Memory B cell (primary cell): ENCODE results near the gene LAMA2.

Experiments used
- ATAC-seq: fragments of 150-1000 bp; cut with Tn5 transposase; 2 replicates; pipeline ENCODE4 v1.10.0; 2021; ENCODE audit warnings: low read depth, mild to moderate bottlenecking, moderate library complexity
- DNase-seq, 2 donors: peaks; one replicate each; pipeline ENCODE4 v3.0.0; 2022; ENCODE audit warnings: low spot score in 2 of 2
- H3K27ac Mint-ChIP-seq: one replicate; pipeline ENCODE4 v1.8.0; 2022; ENCODE audit warnings: mild to moderate bottlenecking, moderate library complexity, mixed read lengths
- H3K27me3 Mint-ChIP-seq: one replicate; pipeline ENCODE4 v1.8.0; 2022; ENCODE audit warnings: mixed read lengths
- H3K36me3 Mint-ChIP-seq: one replicate; pipeline ENCODE4 v1.8.0; 2022; ENCODE audit warnings: mild to moderate bottlenecking, mixed read lengths
- H3K4me1 Mint-ChIP-seq: one replicate; pipeline ENCODE4 v1.8.0; 2022; ENCODE audit warnings: mixed read lengths
- H3K4me3 Mint-ChIP-seq: one replicate; pipeline ENCODE4 v1.8.0; 2022; ENCODE audit warnings: mild to moderate bottlenecking, moderate library complexity, mixed read lengths
- H3K9me3 Mint-ChIP-seq: one replicate; pipeline ENCODE4 v1.8.0; 2022; ENCODE audit warnings: mixed read lengths

Gene LAMA2

DNA sequence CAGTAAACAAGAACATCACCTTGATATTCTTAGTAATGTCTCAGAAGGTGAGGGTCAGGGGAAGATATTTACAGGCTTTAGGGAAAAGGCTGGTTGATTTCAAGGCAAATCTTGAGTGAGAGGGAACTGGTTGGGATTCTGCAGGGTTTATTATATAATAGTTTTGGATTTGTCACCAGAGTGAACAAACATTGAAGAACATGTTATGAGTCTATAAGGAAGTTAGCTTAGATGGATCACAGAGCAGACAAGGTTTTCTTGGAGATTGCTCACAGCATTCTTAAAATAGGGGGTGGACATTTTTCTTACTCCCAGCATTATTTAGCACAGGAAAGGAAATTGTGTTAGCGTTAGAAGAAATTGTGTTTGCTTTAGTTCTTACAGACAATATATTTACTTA, 324.9 kb downstream of the LAMA2 start:
- H3K4me1 Mint-ChIP-seq: no peaks in the 10 kb centered on the region
- H3K36me3 Mint-ChIP-seq: no peaks in the 10 kb centered on the region
- no peaks in the 10 kb centered on the region for H3K9me3 Mint-ChIP-seq
- ATAC-seq: no peak
- H3K4me3 Mint-ChIP-seq: no peak overlapping the region
- H3K27ac Mint-ChIP-seq: no peak overlapping the region
- no peaks in the 10 kb centered on the region for H3K27me3 Mint-ChIP-seq
- DNase-seq: no peak

DNA sequence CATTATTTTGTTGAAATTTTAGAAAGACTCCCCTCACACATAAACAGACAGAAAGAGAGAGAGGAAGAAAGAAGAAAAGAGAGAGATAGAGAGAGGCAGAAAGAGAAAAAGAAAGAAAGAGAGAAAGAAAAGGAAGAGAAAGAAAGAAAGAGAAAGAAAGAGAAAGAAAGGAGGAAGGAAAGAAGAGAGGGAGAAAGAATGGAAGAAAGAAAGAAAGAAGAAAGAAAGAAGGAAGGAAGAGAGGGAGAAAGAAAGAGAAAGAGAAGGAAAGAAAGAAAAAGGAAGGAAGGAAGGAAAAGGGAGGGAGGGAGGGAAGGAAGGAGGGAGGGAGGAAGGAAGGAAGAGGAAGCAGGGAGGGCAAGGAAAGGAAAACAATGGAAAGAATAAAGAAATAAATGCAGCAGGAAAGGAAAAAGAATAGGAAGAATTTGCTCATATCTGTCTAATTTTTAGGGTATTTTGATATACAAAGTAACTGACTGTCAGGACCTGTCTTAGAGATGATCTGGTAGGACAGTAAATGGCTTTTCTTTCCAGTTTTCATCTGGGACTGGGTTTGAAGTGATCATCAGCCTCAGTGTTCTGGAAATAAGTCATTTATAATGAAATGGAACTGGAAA, 325.6 kb downstream of the LAMA2 start:
- Mint-ChIP-seq H3K4me1 (no peaks in the 10 kb centered on the region), H3K27ac (no peak overlapping the region)
- no peak for ATAC-seq

DNA sequence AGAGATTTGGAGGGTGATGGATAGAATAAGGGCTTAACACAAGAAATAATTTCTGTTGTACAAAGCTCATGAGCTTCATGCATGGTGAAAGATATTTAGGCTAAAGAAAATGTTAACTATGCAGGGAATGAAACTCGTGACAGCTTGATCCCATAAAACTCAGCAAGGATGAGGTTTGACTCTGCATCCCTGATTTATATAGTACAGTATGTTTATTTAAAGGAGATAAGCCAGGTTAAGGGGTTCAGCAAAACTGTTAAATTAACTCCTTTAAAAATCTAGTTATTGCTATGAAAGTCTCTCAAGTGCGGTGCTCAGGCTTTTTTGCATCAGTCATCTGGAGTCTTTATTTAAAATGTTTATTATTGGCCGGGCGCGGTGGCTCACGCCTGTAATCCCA, 326.4 kb downstream of the LAMA2 start:
- DNase-seq: no peak
- H3K4me1 Mint-ChIP-seq: no peaks in the 10 kb centered on the region
- H3K4me3 Mint-ChIP-seq: no peak overlapping the region
- no peaks in the 10 kb centered on the region for H3K27me3 Mint-ChIP-seq
- ATAC-seq: no peak
- H3K9me3 Mint-ChIP-seq: no peaks in the 10 kb centered on the region
- H3K27ac Mint-ChIP-seq: no peak overlapping the region
- H3K36me3 Mint-ChIP-seq: no peaks in the 10 kb centered on the region

More for the DNA sequence above, 325.6 kb downstream of the LAMA2 start:
- no peaks in the 10 kb centered on the region for H3K36me3 Mint-ChIP-seq
- no peaks in the 10 kb centered on the region for H3K27me3 Mint-ChIP-seq
- DNase-seq: no peak
- no peak overlapping the region for H3K4me3 Mint-ChIP-seq
- no peaks in the 10 kb centered on the region for H3K9me3 Mint-ChIP-seq

DNA sequence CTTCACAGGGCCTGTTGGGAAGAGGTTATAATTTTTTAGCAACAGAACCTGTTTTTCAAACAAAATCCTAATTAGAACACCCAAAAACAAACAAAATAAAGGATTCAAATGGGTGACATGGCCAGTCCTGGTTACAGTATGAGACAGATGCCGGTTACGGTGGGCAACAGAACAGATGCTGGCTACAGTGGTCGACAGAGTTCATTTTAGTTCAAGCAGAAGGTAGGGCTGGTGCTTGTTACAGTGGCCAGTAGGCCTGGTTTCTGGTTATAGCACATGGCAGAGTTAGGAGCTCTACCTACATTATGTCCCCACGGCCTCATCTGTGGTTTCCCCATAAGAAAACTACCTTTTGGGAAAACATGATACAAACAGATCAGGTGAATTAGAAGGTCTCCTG, 327.7 kb downstream of the LAMA2 start:
- no peaks in the 10 kb centered on the region for H3K36me3 Mint-ChIP-seq
- DNase-seq (no peak), ATAC-seq (no peak)
- no peaks in the 10 kb centered on the region for H3K9me3 Mint-ChIP-seq
- H3K4me1 Mint-ChIP-seq: no peaks in the 10 kb centered on the region
- H3K4me3 Mint-ChIP-seq: no peak overlapping the region
- H3K27ac Mint-ChIP-seq: no peak overlapping the region
- no peaks in the 10 kb centered on the region for H3K27me3 Mint-ChIP-seq

DNA sequence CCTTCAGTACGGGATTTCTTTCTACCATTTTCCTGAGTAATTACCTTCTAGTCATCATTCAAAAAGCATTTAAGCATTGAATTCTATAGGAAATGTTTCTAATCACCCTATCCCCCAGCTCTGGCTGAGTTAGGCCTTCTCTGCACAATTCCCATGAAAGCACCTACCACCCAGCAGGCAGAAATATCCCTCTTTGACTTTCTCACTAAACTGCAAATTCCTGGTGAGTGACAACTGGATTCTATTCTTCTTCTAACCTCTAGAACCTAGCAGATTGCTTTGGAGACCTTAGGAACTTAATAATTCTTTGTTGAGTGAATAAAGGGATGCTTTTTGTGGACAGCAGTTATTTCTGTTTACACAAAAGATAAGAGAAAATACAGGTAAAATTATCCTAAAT, 328.7 kb downstream of the LAMA2 start:
- DNase-seq: no peak
- ATAC-seq: no peak
- Mint-ChIP-seq H3K36me3 (no peaks in the 10 kb centered on the region), H3K27ac (no peak overlapping the region), H3K9me3 (no peaks in the 10 kb centered on the region), H3K4me3 (no peak overlapping the region), H3K4me1 (no peaks in the 10 kb centered on the region), H3K27me3 (no peaks in the 10 kb centered on the region)

DNA sequence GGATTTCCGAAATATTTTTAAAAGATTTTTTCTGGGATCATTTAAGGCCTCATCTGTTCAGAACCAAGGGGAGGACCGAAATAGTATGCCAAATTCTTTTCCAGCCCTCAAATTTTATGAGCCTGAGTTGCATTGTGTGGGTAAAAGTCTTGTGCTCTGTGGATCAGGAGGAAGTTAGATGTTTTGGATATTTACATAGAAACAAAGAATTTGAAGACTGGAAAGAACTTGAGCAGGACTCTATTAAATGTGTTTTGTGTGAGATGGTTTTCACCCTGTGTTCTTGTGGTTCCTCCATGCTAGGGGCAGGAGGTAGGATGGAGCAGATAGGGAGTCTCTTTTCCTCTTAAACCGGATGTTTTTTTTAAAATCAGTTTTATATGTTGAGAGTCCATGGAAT, 329.1 kb downstream of the LAMA2 start:
- Mint-ChIP-seq H3K27ac (no peak overlapping the region), H3K4me1 (no peaks in the 10 kb centered on the region), H3K27me3 (no peaks in the 10 kb centered on the region), H3K4me3 (no peak overlapping the region), H3K36me3 (no peaks in the 10 kb centered on the region), H3K9me3 (no peaks in the 10 kb centered on the region)
- DNase-seq (no peak), ATAC-seq (no peak)

DNA sequence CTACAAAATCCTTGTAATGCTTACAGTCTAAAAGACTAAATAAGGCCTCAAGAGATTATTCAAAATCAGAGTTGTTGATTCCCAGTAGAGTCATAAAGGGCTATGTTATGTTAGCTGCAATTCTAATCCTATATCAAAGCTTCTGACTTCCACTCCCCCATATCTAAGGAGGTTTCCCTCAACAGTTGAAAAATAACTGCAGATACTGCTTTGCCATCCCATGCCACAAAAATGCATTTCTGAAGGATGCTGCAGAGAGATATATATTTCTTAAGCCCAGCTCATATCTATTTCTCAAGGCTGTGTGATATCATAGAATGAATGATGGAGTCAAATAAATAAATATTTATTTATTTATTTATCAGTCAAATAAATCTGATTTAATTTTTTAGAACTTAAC, 332.3 kb downstream of the LAMA2 start:
- Mint-ChIP-seq H3K9me3 (no peaks in the 10 kb centered on the region), H3K4me1 (no peaks in the 10 kb centered on the region), H3K27me3 (no peaks in the 10 kb centered on the region), H3K36me3 (no peaks in the 10 kb centered on the region), H3K27ac (no peak overlapping the region), H3K4me3 (no peak overlapping the region)
- DNase-seq (no peak), ATAC-seq (no peak)

DNA sequence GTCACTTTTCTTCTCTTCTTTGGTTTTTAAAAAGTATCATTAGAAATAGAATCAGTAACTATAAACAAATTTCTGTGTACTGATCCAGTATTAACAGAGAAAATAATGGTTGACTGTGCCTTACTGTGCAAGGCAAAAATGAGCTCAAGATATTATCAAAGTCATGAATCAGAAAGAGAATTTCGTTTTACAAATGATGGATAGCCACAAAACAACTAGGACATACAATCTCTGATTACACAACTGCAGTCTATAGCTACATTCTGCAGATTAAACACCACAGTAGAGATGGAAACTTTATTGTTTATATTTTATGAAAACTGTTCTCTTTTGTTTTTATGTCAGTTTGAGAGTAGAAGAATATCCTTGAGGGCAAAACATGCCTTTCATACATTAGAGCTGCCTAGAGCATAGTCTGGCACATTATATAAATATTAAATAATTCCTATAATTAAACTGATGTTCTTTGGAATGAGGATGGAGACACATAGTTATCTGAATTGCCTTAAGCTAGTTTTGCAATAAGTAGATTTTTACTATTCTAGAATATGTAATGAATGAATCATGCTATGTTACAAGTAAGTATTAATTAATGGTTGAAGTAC, 333.1 kb downstream of the LAMA2 start:
- DNase-seq (no peak), ATAC-seq (no peak)
- Mint-ChIP-seq H3K27ac (no peak overlapping the region), H3K9me3 (no peaks in the 10 kb centered on the region), H3K36me3 (no peaks in the 10 kb centered on the region), H3K4me1 (no peaks in the 10 kb centered on the region), H3K4me3 (no peak overlapping the region), H3K27me3 (no peaks in the 10 kb centered on the region)

DNA sequence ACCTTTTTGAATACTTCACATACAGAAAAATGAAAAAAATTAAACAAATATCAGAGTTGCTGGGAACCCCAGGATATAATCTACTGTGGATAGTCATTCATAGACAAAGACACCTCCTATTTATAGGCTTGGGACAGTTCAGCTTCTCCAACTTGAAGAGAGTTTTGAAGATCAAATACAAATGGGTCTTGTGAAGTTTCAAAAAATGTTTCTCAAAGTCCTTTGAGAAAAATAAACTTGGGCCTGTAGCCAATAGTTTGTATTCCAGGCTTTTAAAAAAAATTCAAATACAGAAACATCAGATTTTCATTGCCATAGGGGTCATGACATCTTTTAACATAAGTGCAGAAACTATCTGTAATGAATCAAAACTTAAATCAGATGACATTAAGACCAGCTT, 334.8 kb downstream of the LAMA2 start:
- Mint-ChIP-seq H3K27ac (no peak overlapping the region), H3K4me3 (no peak overlapping the region), H3K4me1 (no peaks in the 10 kb centered on the region), H3K36me3 (no peaks in the 10 kb centered on the region), H3K9me3 (no peaks in the 10 kb centered on the region), H3K27me3 (no peaks in the 10 kb centered on the region)
- DNase-seq: no peak
- no peak for ATAC-seq

DNA sequence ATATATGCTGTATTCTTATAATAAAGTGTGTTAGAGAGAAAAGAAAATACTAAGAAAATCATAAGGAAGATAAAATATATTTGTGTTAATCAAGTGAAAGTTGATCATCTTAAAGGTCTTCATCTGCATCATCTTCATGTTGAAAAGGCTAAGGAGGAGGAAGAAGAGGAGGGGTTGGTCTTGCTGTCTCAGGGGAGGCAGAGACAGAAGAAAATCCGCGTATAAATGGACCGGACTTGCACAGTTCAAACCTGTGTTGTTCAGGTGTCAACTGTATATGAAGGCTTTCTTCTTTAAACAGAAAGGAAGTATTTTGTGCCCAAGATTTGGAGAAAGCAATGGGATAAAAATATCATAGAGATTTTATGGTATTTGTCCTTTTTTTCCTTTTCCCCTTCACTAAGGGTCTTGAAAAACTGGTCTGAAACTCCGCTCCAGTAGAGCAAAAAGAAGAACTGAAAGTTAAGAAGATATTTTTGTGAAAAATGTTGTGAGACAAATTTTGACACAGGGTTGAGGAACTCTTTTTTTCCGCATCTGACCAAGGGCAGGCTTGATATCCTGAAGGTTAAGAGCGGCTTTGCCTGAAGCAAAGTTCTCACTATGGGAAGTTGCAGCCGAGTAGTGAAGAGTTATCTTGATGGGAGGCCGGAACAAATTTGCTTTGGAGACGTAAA, 350.7 kb downstream of the LAMA2 start:
- H3K27me3 Mint-ChIP-seq: peaks cover 1% of the 10 kb centered on the region
- DNase-seq: no peak
- peak overlapping the region; percentile 57 for H3K4me3 Mint-ChIP-seq
- H3K27ac Mint-ChIP-seq: no peak overlapping the region
- peak; percentile 77 for ATAC-seq
- peaks cover 16% of the 10 kb centered on the region for H3K4me1 Mint-ChIP-seq
- H3K9me3 Mint-ChIP-seq: peaks cover 2% of the 10 kb centered on the region
- no peaks in the 10 kb centered on the region for H3K36me3 Mint-ChIP-seq

DNA sequence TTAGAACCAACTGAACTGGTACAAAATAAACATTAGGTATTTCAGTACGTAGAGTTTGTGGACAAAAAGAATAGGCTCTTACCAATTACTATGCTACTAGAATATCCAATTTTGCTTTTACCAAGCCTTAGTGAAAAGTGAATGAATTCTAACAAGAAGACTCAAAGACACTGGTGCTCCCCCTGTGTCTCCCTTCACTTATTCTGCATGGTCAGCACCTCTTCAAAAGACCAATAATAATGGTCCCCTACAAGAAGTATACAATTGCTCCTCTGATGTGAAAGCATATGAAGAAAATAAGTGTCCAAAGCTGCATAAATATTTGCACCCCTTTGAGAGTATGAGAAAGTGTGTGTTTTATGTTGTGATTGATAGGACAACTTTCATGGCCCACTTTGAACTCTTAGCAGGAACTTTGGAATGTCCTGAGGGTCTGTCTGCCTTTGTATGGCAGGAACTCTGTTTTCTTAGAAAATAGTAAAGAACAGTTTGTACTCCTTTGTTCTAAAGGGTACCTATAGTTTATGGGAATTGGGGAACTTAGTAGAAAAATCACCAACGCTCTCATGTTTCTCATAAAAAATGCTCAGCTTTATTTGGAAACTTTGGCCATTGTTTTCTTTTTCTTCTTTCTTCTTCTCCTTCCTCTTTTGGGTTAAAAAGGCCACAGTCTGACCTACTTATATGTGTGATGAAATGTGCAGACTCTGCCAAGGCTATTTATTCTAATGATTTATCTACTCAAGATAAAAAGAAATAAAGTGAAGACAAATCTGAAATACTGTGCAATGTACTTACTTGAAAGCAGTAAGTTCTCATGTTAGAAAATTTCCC, 352.4 kb downstream of the LAMA2 start:
- Mint-ChIP-seq H3K27me3 (peaks cover 1% of the 10 kb centered on the region), H3K9me3 (no peaks in the 10 kb centered on the region), H3K27ac (no peak overlapping the region), H3K4me1 (peaks cover 16% of the 10 kb centered on the region), H3K4me3 (no peak overlapping the region), H3K36me3 (no peaks in the 10 kb centered on the region)
- no peak for DNase-seq
- ATAC-seq: no peak

DNA sequence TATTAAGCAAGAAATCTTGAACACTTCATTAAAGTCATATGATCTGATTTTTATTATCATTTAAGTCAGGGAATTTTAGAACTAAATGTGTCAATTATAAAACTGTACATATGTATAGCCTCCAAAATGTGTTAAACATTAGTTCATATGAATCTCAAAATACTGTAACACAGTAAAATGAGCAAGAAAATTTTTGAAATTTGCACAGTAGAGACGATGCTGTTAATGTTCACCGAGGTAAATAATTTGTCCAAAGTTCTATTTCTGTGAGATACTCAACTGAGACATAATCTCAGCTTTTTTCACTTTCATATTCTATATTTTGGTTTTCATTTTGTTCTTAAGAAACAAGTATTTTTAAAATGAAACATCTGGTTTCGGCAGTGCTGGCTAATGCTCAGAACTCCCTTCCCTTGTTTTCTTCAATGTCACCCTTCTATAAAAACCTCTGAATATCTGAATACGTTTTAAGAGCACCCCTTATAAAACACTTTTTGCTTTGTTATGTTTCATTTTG, 353.1 kb downstream of the LAMA2 start:
- H3K27ac Mint-ChIP-seq: no peak overlapping the region
- DNase-seq (no peak), ATAC-seq (no peak)
- H3K4me3 Mint-ChIP-seq: no peak overlapping the region
- no peaks in the 10 kb centered on the region for H3K36me3 Mint-ChIP-seq
- no peaks in the 10 kb centered on the region for H3K9me3 Mint-ChIP-seq
- H3K27me3 Mint-ChIP-seq: peaks cover 1% of the 10 kb centered on the region
- peaks cover 16% of the 10 kb centered on the region for H3K4me1 Mint-ChIP-seq

DNA sequence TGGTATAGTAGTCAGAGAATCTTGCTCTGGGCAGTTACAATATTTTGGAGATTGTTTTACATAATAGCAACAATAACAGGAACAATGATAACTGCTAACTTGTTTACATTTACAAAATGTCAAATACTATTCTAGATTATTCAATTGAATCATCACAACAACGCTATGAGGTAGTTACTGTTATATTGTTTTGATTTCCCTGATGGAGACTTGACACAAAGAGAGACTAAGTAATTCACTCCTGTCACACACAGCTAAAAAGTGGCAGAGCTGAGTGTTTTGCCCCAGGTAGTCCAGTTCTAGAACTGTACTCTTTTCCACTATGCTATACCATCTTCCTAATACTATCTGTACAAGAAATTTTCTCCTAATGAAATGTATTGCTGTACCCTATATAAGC, 356.1 kb downstream of the LAMA2 start:
- DNase-seq (no peak), ATAC-seq (no peak)
- no peak overlapping the region for H3K4me3 Mint-ChIP-seq
- H3K4me1 Mint-ChIP-seq: peaks cover 4% of the 10 kb centered on the region
- H3K36me3 Mint-ChIP-seq: no peaks in the 10 kb centered on the region
- H3K9me3 Mint-ChIP-seq: no peaks in the 10 kb centered on the region
- H3K27me3 Mint-ChIP-seq: peaks cover 1% of the 10 kb centered on the region
- no peak overlapping the region for H3K27ac Mint-ChIP-seq

DNA sequence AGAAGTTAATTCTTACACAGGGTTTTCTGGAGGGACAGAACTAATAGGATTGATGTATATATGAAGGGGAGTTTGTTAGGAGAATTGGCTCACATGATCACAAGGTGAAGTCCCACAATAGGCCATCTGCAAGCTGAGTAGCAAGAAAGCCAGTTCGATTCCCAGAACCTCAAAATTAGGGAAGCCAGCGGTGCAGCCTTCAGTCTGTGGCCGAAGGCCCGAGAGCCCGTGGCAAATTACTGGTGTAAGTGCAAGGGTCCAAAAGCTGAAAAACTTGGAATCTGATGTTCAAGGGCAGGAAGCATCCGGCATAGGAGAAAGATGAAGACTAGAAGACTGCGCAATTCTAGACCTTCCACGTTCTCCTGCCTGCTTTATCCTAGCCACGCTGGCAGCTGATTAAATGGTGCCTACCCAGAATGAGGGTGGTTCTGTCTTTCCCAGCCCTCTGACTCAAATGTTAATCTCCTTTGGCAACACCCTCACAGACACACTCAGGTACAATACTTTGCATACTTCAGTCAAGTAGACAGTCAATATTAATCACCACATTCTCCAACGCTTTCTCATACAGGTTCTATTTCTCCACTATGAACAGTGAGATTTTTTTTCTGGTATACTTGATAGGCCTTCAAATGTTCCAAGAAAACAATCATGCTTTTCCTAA, 357.0 kb downstream of the LAMA2 start:
- ATAC-seq (no peak), DNase-seq (no peak)
- Mint-ChIP-seq H3K4me1 (peaks cover 4% of the 10 kb centered on the region), H3K9me3 (no peaks in the 10 kb centered on the region), H3K4me3 (no peak overlapping the region), H3K27ac (no peak overlapping the region), H3K27me3 (peaks cover 1% of the 10 kb centered on the region), H3K36me3 (no peaks in the 10 kb centered on the region)
